ENCODE data around the gene TIMD4. TPM values are rescaled to one million over a fixed set of nuclear protein-coding genes. Genes with fewer than 3 reads are reported as not detected.

The TIMD4 gene
- total and polyA plus RNA-seq, 8 donors = 0.45 to 3.7 (median 2.0) TPM; not detected in 5

DNA sequence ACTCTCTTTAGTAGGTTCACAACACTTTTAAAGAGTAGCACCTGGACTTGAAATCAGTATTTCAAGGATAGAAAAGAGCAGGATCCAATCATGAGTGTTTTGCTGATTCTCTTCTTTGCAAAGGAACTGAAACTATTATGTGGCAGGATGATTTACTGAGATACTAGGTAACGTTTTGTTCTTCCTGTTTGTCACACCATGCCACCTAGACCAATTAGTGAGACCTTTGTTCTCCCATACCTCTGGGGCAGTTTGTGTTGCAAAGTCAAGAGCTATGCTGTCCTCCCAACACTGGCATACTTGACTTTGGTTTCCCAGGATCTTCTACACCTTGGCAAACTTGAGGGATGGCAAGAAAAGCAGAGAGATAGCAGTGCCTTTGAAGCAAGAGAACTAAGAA lies 69.5 kb downstream of the TIMD4 start:
- no peak for DNase-seq
- H3K27ac ChIP-seq = no peak overlapping the region
- no peaks in the 10 kb centered on the region for H3K4me1 ChIP-seq
- no peak overlapping the region for H3K4me3 ChIP-seq
- no peaks in the 10 kb centered on the region for H3K9me3 ChIP-seq
- 39 to 48% (median 44%) methylated on average over 1 of the region's 1 CpG for WGBS, 5 donors
- H3K27me3 ChIP-seq = no peaks in the 10 kb centered on the region
- no peak for TF ChIP-seq POLR2AphosphoS5 (IDR thresholded peaks at IDR 0.05)
- TF ChIP-seq POLR2A (IDR thresholded peaks at IDR 0.05) = no peak
- no peak for TF ChIP-seq EP300 (IDR thresholded peaks at IDR 0.05)
- TF ChIP-seq, protein P1, sequence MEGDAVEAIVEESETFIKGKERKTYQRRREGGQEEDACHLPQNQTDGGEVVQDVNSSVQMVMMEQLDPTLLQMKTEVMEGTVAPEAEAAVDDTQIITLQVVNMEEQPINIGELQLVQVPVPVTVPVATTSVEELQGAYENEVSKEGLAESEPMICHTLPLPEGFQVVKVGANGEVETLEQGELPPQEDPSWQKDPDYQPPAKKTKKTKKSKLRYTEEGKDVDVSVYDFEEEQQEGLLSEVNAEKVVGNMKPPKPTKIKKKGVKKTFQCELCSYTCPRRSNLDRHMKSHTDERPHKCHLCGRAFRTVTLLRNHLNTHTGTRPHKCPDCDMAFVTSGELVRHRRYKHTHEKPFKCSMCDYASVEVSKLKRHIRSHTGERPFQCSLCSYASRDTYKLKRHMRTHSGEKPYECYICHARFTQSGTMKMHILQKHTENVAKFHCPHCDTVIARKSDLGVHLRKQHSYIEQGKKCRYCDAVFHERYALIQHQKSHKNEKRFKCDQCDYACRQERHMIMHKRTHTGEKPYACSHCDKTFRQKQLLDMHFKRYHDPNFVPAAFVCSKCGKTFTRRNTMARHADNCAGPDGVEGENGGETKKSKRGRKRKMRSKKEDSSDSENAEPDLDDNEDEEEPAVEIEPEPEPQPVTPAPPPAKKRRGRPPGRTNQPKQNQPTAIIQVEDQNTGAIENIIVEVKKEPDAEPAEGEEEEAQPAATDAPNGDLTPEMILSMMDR (IDR thresholded peaks at IDR 0.05) = no peak
- no peaks in the 10 kb centered on the region for H3K36me3 ChIP-seq
- intact Hi-C loops (cut with DNase I; ENCODE audit: low total_unique reads) = no loop called here

DNA sequence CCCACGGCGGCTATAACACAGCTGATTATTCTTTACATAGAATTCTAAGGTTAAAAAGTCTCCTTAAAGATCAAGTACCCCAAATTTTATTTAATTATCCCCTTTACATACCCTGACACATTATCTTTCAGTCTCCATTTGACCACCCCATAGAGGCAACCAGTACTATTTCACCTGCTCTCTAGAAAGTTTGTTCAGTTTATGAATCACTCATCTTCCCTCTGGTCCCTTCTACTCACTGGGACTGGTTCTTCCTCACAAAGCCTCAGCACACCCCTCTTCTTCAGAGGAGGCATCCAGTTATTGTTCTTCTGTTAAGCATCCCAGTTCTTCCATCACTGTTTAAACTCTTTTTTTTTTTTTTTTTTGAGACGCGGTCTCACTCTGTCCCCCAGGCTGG lies 70.2 kb downstream of the TIMD4 start:
- no peak overlapping the region for H3K27ac ChIP-seq
- H3K36me3 ChIP-seq = no peaks in the 10 kb centered on the region
- H3K4me3 ChIP-seq = no peak overlapping the region
- no peak for DNase-seq
- no peaks in the 10 kb centered on the region for H3K27me3 ChIP-seq
- no peaks in the 10 kb centered on the region for H3K9me3 ChIP-seq
- no peaks in the 10 kb centered on the region for H3K4me1 ChIP-seq
- intact Hi-C loops (cut with DNase I; ENCODE audit: low total_unique reads) = no loop called here
- TF ChIP-seq EP300 (IDR thresholded peaks at IDR 0.05) = no peak
- TF ChIP-seq POLR2A (IDR thresholded peaks at IDR 0.05) = no peak
- no peak for TF ChIP-seq POLR2AphosphoS5 (IDR thresholded peaks at IDR 0.05)
- TF ChIP-seq, protein P1 (IDR thresholded peaks at IDR 0.05) = no peak
- WGBS, 5 donors = 87 to 93% (median 87%) methylated on average over 4 of the region's 4 CpGs

DNA sequence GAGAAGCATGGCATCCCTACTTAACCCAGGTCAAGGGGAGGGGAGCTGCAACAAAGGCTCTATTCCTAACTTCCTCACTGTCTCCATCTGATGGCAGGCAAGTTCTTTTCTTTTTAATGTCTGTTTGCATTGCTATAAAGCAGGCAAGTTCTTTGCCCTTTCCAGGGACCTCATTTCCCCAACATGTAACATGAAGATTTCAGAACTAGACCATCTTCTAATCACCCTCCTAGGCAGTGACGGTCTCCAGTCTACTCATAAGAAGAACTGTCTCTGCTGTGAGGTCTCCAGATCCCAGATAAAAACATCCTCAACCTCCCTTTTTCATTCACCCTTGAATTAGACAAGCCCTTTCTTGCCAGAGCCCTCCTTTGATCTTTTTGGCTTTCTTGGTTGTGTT lies 70.8 kb downstream of the TIMD4 start:
- Histone ChIP-seq H3K9me3 (no peaks in the 10 kb centered on the region), H3K27ac (no peak overlapping the region), H3K4me1 (no peaks in the 10 kb centered on the region), H3K27me3 (no peaks in the 10 kb centered on the region), H3K36me3 (no peaks in the 10 kb centered on the region), H3K4me3 (no peak overlapping the region)
- TF ChIP-seq POLR2A (IDR thresholded peaks at IDR 0.05) (no peak), POLR2AphosphoS5 (IDR thresholded peaks at IDR 0.05) (no peak), EP300 (IDR thresholded peaks at IDR 0.05) (no peak)
- TF ChIP-seq, protein P1 (IDR thresholded peaks at IDR 0.05) = no peak
- peak in 1 of 2 donors; percentile 7 for DNase-seq
- intact Hi-C loops (cut with DNase I; ENCODE audit: low total_unique reads) = no loop called here
- 60 to 85% (median 72%) methylated on average over 1 of the region's 1 CpG for WGBS, 5 donors

DNA sequence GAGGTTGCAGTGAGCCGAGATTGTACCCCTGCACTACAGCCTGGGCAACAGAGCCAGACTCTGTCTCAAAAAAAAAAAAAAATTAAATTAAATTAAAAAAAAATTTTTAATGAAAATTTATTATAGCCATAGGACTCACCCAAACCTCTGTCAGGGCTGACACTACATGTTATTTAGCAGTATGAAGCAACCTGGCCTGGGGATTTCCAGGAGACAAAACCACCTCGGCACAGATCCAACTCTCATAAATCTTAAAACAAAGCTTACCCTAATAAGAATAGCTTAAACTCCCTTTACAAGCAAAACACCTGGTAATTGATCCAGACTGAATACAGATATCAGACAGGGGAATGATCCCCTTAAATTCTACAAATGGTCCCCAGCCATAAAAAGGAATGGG lies 74.5 kb downstream of the TIMD4 start:
- 77 to 93% (median 88%) methylated on average over 2 of the region's 2 CpGs for WGBS, 5 donors
- no peaks in the 10 kb centered on the region for H3K9me3 ChIP-seq
- no peak overlapping the region for H3K27ac ChIP-seq
- no peaks in the 10 kb centered on the region for H3K27me3 ChIP-seq
- DNase-seq = no peak
- no peak overlapping the region for H3K4me3 ChIP-seq
- no peak for TF ChIP-seq POLR2AphosphoS5 (IDR thresholded peaks at IDR 0.05)
- H3K4me1 ChIP-seq = no peaks in the 10 kb centered on the region
- intact Hi-C loops (cut with DNase I; ENCODE audit: low total_unique reads) = no loop called here
- H3K36me3 ChIP-seq = no peaks in the 10 kb centered on the region

DNA sequence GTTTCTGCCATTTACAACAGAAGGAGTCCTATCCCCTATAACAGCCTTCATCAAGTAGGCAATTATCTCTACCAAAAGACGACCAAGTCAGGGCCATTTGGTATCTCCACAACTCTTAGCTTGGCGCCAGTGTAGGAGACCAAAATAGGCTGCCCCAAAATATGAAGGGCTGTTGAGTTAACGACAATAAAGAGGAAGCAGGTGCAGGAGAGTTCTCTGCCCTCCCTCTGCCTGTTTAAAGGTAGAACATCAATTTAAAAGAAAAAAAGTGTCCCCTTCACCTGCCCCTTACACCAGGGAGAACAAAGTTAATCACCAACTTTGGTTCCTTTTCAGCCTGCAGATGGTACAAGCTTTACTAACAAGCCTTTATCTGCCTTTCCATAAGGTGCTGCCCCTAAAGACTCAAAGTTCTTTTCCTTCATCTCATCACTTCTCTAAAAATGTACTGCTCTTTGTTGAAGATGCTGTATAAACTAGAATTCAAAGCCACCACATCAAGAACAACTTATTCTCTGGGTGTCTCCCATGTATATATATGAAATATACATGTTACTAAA lies 79.6 kb downstream of the TIMD4 start:
- Histone ChIP-seq H3K4me1 (no peaks in the 10 kb centered on the region), H3K27ac (no peak overlapping the region), H3K36me3 (no peaks in the 10 kb centered on the region), H3K4me3 (no peak overlapping the region), H3K27me3 (no peaks in the 10 kb centered on the region), H3K9me3 (no peaks in the 10 kb centered on the region)
- intact Hi-C loops (cut with DNase I; ENCODE audit: low total_unique reads) = no loop called here
- WGBS, 5 donors = 65 to 82% (median 70%) methylated on average over 3 of the region's 3 CpGs
- no peak for DNase-seq
- no peak for TF ChIP-seq POLR2A (IDR thresholded peaks at IDR 0.05)
- no peak for TF ChIP-seq POLR2AphosphoS5 (IDR thresholded peaks at IDR 0.05)
- TF ChIP-seq, protein P1 (IDR thresholded peaks at IDR 0.05) = no peak
- TF ChIP-seq EP300 (IDR thresholded peaks at IDR 0.05) = no peak

All from stomach (tissue), 9 donors.